C4-2B (cell line): ENCODE data around the gene DAZAP1.

Source experiments
- ZFX ChIP-seq: fragments of 450-650 bp; IDR thresholded peaks from 2 replicates; pipeline ENCODE4 v1.6.1; 2017
- TF ChIP-seq, protein P1 (sequence below): fragments of 450-650 bp; conservative IDR thresholded peaks from 2 replicates; pipeline ENCODE4 v1.5.1; 2017; ENCODE audit warnings: mild to moderate bottlenecking

DNA sequence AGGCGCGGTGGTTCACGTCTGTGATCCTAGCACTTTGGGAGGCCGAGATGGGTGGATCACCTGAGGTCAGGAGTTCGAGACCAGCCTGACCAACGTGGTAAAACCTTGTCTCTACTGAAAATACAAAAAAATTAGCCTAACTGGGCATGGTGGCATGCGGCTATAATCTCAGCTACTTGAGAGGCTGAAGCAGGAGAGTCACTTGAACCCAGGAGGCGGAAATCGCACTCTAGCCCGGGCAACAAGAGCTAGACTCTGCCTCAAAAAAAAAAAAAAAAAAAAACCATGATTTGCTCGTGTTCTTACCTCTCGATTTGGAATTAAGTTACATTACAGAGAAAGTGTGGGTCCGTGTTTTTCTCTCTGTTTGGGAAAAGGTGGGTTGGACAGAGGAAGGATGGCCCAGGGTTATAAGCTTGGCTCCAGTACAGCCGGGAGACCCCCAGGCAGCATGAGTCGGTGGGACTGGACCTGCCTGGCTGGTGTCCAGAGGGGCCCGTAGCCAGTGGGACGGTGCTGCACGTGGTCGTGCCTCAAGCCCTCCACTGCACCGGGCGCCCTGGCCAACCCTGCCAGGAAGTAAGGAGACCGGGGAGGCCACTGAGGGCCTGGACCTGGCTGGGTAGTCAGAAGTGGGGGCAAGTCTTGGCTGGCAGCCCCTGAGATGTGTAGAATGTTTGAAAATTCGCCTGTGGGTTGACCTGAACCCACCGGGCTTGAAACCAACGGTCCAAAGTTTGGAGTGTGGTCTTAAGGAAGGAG, 34.5 kb downstream of the DAZAP1 start:
- TF ChIP-seq, protein P1, sequence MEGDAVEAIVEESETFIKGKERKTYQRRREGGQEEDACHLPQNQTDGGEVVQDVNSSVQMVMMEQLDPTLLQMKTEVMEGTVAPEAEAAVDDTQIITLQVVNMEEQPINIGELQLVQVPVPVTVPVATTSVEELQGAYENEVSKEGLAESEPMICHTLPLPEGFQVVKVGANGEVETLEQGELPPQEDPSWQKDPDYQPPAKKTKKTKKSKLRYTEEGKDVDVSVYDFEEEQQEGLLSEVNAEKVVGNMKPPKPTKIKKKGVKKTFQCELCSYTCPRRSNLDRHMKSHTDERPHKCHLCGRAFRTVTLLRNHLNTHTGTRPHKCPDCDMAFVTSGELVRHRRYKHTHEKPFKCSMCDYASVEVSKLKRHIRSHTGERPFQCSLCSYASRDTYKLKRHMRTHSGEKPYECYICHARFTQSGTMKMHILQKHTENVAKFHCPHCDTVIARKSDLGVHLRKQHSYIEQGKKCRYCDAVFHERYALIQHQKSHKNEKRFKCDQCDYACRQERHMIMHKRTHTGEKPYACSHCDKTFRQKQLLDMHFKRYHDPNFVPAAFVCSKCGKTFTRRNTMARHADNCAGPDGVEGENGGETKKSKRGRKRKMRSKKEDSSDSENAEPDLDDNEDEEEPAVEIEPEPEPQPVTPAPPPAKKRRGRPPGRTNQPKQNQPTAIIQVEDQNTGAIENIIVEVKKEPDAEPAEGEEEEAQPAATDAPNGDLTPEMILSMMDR, result no peak
- TF ChIP-seq ZFX, result no peak
